HUES6 (cell line): ENCODE measurements around the gene GRWD1.
A peak's percentile ranks its signal among the peaks of the same experiment; 100 is the strongest.

Experiments
- H3K27ac ChIP-seq: 2 replicates; pipeline ENCODE4 v1.7.0; 2013; ENCODE audit warnings: low read depth, mild to moderate bottlenecking, low read length, inconsistent platforms
- H3K27me3 ChIP-seq: 2 replicates; pipeline ENCODE4 v1.6.1; 2013; ENCODE audit warnings: low read length; ENCODE audit not compliant: control insufficient read depth, insufficient read depth
- H3K36me3 ChIP-seq: 2 replicates; pipeline ENCODE4 v1.6.1; 2013; ENCODE audit warnings: low read length; ENCODE audit not compliant: control insufficient read depth, insufficient read depth
- H3K4me1 ChIP-seq: 2 replicates; pipeline ENCODE4 v1.6.1; 2013; ENCODE audit warnings: low read length; ENCODE audit not compliant: control insufficient read depth, insufficient read depth
- H3K4me3 ChIP-seq: 2 replicates; pipeline ENCODE4 v1.5.1; 2013; ENCODE audit warnings: low read depth, low read length
- H3K9ac ChIP-seq: one replicate; pipeline ENCODE4 v1.6.1; 2013; ENCODE audit warnings: mild to moderate bottlenecking, low read length
- H3K9me3 ChIP-seq: 2 replicates; pipeline ENCODE4 v1.6.1; 2013; ENCODE audit warnings: low read depth, low read length; ENCODE audit not compliant: control insufficient read depth, insufficient read depth

Gene GRWD1

DNA sequence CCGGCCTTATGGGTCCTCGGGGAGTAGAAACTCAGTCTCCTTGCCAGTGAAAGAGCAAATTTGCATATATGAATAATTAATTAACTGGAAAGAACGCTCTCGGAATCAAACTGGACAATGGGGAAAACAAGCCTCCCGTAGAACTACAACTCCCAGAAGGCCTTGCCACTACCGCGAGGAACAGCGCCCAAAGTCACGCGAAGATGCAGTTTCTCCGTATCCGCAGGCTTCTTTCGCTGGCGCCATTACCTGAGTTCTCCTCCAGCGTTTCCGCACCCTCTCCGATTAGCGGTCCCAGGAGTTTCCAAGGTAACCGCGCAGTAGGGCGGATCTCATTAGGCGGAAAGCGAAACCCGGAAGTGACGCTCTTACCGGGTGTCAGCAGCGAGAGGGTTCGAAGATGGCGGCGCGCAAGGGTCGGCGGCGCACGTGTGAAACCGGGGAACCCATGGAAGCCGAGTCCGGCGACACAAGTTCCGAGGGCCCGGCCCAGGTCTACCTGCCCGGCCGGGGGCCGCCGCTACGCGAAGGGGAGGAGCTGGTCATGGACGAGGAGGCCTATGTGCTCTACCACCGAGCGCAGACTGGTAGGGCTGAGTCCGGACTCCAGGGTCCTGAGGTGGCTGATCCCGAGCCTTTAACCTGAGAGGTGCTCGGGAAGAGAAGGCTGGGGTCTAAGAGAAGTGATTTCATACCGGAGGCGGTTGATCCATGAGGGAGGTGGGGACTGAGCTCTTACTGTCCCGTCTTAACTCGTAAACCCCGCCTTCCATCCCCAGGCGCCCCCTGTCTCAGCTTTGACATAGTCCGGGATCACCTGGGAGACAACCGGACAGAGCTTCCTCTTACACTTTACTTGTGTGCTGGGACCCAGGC, at the start of gene GRWD1:
TSS of gene GRWD1 (plus strand) at position 378 of the 876 bp plus-strand sequence. CDS start at position 401, 23 bp downstream.
- Histone ChIP-seq H3K27ac (peak within 1 kb of the TSS; percentile 83), H3K4me1 (peaks cover 7% of the 10 kb centered on the region), H3K36me3 (peaks cover 51% of the 10 kb centered on the region), H3K9me3 (no peaks in the 10 kb centered on the region), H3K9ac (peak within 1 kb of the TSS; percentile 94), H3K4me3 (peak within 1 kb of the TSS; percentile 85), H3K27me3 (peaks cover 19% of the 10 kb centered on the region; the same call in 1 of the 2 replicates)

DNA sequence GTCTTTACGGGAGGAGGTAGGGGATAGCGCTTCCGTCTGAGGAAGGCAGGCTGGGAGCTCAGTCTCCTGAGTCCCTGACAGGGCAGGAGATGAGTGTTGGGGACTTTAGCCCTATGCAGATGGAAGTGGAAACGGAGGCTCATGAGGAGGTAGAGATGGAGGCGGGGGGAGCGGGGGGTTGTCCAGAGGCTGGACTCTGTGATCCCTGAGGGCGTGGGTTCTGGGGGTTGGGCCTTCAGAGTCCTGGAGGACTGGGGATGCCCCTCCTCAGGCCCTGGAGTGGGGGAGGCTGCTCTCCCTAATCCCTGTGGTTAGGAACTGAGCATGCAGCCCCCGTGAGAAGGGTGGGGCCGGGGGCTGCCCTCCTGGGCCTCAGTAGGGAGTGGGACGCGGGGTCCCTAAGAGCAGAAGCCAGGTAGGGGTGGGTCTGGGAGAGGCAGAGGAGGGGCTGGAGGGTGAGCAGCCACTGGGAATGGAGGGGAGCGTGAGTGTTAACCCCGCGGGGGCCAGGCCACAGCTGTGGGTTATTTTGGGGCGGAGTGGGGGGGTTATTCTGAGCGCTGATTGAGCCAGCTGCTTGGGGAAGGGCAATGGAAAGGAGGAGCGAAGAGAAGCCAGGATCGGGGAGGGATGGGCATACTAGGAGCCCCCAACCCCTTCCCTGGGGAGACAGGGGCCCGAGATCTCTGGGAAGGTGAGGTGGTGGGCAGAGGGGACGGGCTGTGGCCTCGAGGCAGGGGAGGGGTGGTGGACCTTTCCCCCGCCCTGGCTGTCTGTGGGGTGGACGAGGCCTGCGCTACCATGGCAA, 49.6 kb upstream of the GRWD1 start:
- Histone ChIP-seq H3K27me3 (peaks cover 57% of the 10 kb centered on the region), H3K27ac (no peak overlapping the region), H3K4me3 (peak overlapping the region; percentile 26; the same call in 1 of the 2 replicates), H3K9ac (no peak overlapping the region), H3K9me3 (no peaks in the 10 kb centered on the region), H3K4me1 (peaks cover 62% of the 10 kb centered on the region), H3K36me3 (no peaks in the 10 kb centered on the region)

DNA sequence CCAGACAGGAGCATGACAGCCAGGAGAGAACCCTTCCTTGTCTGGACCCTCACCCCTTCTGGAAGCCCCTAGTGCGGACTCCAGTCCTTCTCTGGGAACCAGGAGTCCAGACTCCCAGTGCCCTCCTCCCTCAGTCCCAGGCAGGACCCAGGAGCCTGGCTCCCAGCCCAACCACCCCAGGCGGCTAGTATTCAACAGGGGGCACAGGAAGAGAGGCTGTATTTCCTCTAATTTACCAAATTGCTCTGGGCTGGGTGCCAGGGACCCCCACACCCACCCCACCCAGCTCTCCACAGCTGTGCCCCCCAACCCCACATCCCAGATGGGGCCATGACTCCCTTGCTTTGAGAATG, 49.0 kb upstream of the GRWD1 start:
- no peak overlapping the region for H3K4me3 ChIP-seq
- H3K9me3 ChIP-seq, result no peaks in the 10 kb centered on the region
- H3K9ac ChIP-seq, result no peak overlapping the region
- peaks cover 57% of the 10 kb centered on the region for H3K27me3 ChIP-seq
- no peaks in the 10 kb centered on the region for H3K36me3 ChIP-seq
- peaks cover 64% of the 10 kb centered on the region for H3K4me1 ChIP-seq
- H3K27ac ChIP-seq, result no peak overlapping the region

DNA sequence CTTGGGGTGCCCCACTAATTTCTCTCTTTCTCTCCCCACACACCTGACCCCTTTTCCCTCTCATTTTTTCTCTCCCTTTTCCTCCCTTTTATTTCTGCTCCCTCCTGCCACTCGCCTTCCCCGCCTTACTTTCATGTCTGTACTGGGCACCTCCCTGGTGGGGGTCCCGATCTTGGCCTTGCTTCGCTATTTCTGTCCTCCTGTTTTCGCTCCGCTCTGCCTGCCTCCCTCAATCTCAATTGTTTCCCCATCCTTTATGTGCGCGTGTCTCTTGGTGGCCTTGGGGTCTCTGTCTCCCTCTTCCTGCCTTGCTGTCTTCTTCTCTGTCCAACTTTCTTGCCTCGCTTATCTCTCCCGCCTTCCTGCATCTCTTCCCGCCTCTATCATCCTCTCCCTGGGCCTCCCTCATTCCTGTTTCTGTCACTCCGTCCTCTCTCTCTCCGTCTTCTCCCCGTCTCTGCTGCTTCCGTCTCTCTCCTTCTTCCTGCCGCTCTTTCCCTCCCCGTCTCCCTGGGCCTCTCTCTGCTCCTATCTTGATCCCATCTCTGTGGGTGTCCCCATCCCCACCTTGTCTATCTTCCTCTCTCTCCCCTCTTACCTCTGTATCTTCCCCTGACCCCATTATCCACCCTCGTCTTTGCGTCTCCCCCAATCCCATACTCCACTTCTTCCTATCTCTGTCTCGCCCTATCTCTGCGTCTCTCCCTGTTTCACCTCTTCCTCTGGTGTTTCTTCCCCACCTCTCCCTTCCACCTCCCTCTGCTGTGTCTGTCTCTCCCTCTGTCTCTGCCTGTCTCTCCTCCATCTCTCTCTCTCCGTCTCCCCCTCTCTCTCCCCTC, 48.3 kb upstream of the GRWD1 start:
- Histone ChIP-seq H3K27ac (no peak overlapping the region), H3K36me3 (no peaks in the 10 kb centered on the region), H3K27me3 (peaks cover 55% of the 10 kb centered on the region), H3K9ac (peak overlapping the region; percentile 22), H3K4me1 (peaks cover 61% of the 10 kb centered on the region), H3K4me3 (peak overlapping the region; percentile 61), H3K9me3 (no peaks in the 10 kb centered on the region)

DNA sequence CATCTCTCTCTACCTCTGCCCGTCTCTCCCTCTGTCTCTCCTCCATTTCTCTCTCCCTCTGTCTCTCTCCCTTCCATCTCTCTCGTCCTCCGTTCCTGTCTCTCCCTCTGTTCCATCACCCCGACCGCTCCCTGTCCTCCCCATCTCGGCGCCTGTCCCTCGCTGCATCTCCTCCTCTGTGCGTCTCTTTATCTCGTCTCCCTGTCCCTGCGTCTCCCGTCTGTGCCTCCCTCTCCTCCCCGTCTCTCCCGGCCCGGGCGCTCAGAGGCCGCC, 47.7 kb upstream of the GRWD1 start:
- Histone ChIP-seq H3K27ac (no peak overlapping the region), H3K4me1 (peaks cover 56% of the 10 kb centered on the region), H3K9me3 (no peaks in the 10 kb centered on the region), H3K36me3 (no peaks in the 10 kb centered on the region), H3K27me3 (peaks cover 50% of the 10 kb centered on the region), H3K9ac (peak overlapping the region; percentile 22), H3K4me3 (peak overlapping the region; percentile 61)

DNA sequence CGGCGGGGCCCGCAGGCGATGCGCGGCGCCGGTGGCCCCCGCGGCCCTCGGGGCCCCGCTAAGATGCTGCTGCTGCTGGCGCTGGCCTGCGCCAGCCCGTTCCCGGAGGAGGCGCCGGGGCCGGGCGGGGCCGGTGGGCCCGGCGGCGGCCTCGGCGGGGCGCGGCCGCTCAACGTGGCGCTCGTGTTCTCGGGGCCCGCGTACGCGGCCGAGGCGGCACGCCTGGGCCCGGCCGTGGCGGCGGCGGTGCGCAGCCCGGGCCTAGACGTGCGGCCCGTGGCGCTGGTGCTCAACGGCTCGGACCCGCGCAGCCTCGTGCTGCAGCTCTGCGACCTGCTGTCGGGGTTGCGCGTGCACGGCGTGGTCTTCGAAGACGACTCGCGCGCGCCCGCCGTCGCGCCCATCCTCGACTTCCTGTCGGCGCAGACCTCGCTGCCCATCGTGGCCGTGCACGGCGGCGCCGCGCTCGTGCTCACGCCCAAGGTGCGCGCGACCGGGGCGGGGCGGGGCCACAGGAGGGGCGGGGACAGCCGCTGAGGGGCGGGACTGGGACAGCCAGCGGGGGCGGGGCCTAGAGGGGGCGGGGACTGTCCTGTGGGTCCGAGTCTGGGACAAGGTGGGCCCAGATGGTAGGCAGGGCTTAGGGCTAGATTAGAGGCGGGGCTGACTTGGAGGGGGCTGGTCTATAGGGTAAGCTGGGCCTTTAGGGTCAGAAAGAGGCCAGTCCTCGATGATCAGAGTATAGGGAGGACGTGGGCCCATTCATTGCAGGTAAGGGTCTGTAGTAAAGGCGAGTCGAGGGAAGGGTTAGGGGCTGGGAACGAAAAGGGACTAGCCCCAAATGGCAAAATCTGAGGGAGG, 47.2 kb upstream of the GRWD1 start:
- H3K36me3 ChIP-seq, result no peaks in the 10 kb centered on the region
- peak overlapping the region; percentile 74 for H3K4me3 ChIP-seq
- peaks cover 57% of the 10 kb centered on the region for H3K4me1 ChIP-seq
- peak overlapping the region; percentile 32; the same call in 1 of the 2 replicates for H3K27ac ChIP-seq
- H3K9ac ChIP-seq, result peak overlapping the region; percentile 48
- H3K9me3 ChIP-seq, result no peaks in the 10 kb centered on the region
- H3K27me3 ChIP-seq, result peaks cover 45% of the 10 kb centered on the region

DNA sequence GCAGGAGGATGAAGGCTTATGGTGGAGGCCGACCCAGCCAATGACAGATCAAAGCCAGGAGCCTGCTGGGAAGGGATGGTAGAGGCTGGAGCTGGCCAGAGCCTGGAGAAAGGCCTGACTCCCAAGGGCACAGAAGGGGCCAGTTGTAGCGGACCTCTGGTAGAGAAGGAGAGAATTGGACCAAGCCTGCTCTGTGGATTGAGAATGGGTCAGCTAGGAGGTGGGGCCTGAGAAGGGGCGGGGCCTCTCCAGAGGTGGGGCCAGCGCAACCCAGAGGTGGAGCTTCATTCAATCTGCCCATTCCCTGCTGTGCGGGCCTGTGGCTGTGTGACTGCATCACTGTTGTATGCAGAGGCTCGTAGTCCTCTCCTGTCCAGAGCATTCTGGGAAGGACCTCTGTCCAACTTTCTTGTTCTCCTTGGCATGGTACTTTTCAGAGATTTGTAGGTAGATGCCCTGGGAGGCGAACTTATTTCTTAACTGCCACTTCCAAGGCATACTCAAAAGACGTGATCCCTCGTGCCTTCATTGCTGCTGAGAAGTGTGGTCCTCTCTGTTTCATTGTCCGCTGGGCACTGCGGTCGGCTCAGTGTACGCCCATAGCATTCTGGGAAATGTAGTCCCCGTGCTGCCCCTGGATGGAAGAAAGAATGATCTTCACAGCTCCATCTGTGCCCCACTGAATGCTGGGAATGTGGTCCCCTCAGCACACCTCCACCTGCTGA, 45.6 kb upstream of the GRWD1 start:
- Histone ChIP-seq H3K4me1 (peaks cover 46% of the 10 kb centered on the region), H3K27me3 (peaks cover 30% of the 10 kb centered on the region), H3K9ac (peak overlapping the region; percentile 63), H3K27ac (peak overlapping the region; percentile 48), H3K36me3 (no peaks in the 10 kb centered on the region), H3K4me3 (peak overlapping the region; percentile 56), H3K9me3 (no peaks in the 10 kb centered on the region)

DNA sequence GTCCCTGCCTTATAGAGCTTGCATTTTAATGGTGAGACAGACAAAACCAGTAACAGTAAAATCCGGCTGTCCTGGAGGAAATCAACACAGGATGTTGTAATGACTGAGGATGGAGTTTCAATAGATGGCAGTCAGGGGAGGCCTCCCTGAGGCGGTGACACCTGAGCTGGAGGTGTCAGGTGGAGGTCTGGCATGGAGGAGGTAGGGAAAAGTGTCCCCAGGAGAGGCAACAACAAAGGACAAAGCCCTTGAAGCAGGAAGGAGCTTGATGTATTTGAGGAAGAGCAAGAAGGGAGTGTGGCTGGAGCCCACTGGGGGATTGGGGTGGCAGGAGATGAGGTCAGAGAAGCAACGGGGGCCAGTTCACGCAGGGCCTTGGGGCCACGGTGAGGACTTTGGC, 44.5 kb upstream of the GRWD1 start:
- H3K4me1 ChIP-seq, result peaks cover 35% of the 10 kb centered on the region
- no peak overlapping the region for H3K4me3 ChIP-seq
- peaks cover 19% of the 10 kb centered on the region for H3K27me3 ChIP-seq
- peak overlapping the region; percentile 34 for H3K27ac ChIP-seq
- H3K9me3 ChIP-seq, result no peaks in the 10 kb centered on the region
- H3K9ac ChIP-seq, result peak overlapping the region; percentile 37
- no peaks in the 10 kb centered on the region for H3K36me3 ChIP-seq

DNA sequence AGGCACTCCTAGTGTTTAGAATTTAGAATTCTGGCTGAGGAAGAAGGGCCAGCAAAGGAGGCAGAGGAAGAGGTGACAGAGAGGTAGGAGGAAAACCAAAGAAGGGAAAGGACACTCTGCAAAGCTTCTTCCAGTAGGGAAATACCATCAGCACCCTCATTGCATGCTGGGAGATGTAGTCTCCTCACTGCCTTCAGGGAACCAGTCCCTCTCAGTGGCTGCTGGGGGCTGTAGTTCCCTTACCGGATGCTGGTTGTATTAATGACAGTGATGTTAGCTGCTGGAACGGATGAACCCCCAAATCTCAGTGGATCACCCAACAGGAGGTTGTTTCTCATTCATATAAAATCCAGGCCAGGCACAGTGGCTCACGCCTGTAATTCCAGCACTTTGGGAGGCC, 42.2 kb upstream of the GRWD1 start:
- peaks cover 21% of the 10 kb centered on the region for H3K4me1 ChIP-seq
- no peak overlapping the region for H3K27ac ChIP-seq
- no peaks in the 10 kb centered on the region for H3K27me3 ChIP-seq

More for the DNA sequence above, 42.2 kb upstream of the GRWD1 start:
- Histone ChIP-seq H3K9me3 (no peaks in the 10 kb centered on the region), H3K36me3 (no peaks in the 10 kb centered on the region), H3K4me3 (no peak overlapping the region), H3K9ac (no peak overlapping the region)
